Mucosa of stomach (tissue), 1 donor: Measurements from ENCODE around the gene TUFT1.
"Not testable (repeated sequence)": the region's sequence is repeated elsewhere in the genome, so short reads cannot be mapped to it uniquely, and the experiment has no call there.

Experiments
- H3K27me3 ChIP-seq: one replicate; pipeline ENCODE4 v1.7.0; 2013; ENCODE audit warnings: mild to moderate bottlenecking, low read length; ENCODE audit not compliant: control insufficient read depth, insufficient read depth
- H3K36me3 ChIP-seq: one replicate; pipeline ENCODE4 v1.7.0; 2013; ENCODE audit warnings: low read length; ENCODE audit not compliant: control insufficient read depth, insufficient read depth
- H3K4me1 ChIP-seq: one replicate; pipeline ENCODE4 v1.7.0; 2013; ENCODE audit warnings: mild to moderate bottlenecking, low read length; ENCODE audit not compliant: control insufficient read depth, insufficient read depth
- H3K4me3 ChIP-seq: one replicate; pipeline ENCODE4 v1.7.0; 2013; ENCODE audit warnings: low read length
- H3K9ac ChIP-seq: one replicate; pipeline ENCODE4 v1.7.0; 2013; ENCODE audit warnings: mild to moderate bottlenecking, low read length, moderate library complexity
- H3K9me3 ChIP-seq: one replicate; pipeline ENCODE4 v1.7.0; 2013; ENCODE audit warnings: mild to moderate bottlenecking, low read length, moderate library complexity; ENCODE audit not compliant: control insufficient read depth
- donor health status: Pancreatic carcinoma.

The TUFT1 gene

GRCh38 chr1:151514366-151514765 lies 25.7 kb upstream of the TUFT1 start:
- H3K4me3 ChIP-seq, result no peak overlapping the region
- H3K4me1 ChIP-seq, result peaks cover 57% of the 10 kb centered on the region
- H3K27me3 ChIP-seq, result no peaks in the 10 kb centered on the region
- H3K9me3 ChIP-seq, result no peaks in the 10 kb centered on the region
- H3K36me3 ChIP-seq, result peaks cover 9% of the 10 kb centered on the region
- peak overlapping the region; percentile 91 for H3K9ac ChIP-seq

- H3K4me3 ChIP-seq, result no peak overlapping the region
- H3K36me3 ChIP-seq, result peaks cover 9% of the 10 kb centered on the region
- no peaks in the 10 kb centered on the region for H3K27me3 ChIP-seq
- H3K9me3 ChIP-seq, result no peaks in the 10 kb centered on the region
- peaks cover 48% of the 10 kb centered on the region for H3K4me1 ChIP-seq
- H3K9ac ChIP-seq, result no peak overlapping the region
Observed at GRCh38 chr1:151515265-151515664, 24.8 kb upstream of the TUFT1 start.

- Histone ChIP-seq H3K9me3 (no peaks in the 10 kb centered on the region), H3K4me1 (peaks cover 42% of the 10 kb centered on the region), H3K27me3 (no peaks in the 10 kb centered on the region), H3K4me3 (no peak overlapping the region), H3K9ac (peak overlapping the region; percentile 41), H3K36me3 (peaks cover 9% of the 10 kb centered on the region)
Observed at GRCh38 chr1:151516031-151516511, 24.0 kb upstream of the TUFT1 start.

- Histone ChIP-seq H3K4me1 (peaks cover 24% of the 10 kb centered on the region), H3K4me3 (no peak overlapping the region), H3K9ac (no peak overlapping the region), H3K27me3 (no peaks in the 10 kb centered on the region), H3K36me3 (peaks cover 9% of the 10 kb centered on the region), H3K9me3 (no peaks in the 10 kb centered on the region)
Observed at GRCh38 chr1:151518431-151518830, 21.7 kb upstream of the TUFT1 start.

- peaks cover 23% of the 10 kb centered on the region for H3K4me1 ChIP-seq
- H3K36me3 ChIP-seq, result peaks cover 9% of the 10 kb centered on the region
- no peaks in the 10 kb centered on the region for H3K9me3 ChIP-seq
- no peak overlapping the region for H3K9ac ChIP-seq
- H3K27me3 ChIP-seq, result no peaks in the 10 kb centered on the region
- H3K4me3 ChIP-seq, result no peak overlapping the region
Observed at GRCh38 chr1:151518936-151519335, 21.2 kb upstream of the TUFT1 start.

GRCh38 chr1:151519667-151520066 lies 20.4 kb upstream of the TUFT1 start:
- Histone ChIP-seq H3K4me1 (peaks cover 16% of the 10 kb centered on the region), H3K4me3 (no peak overlapping the region), H3K36me3 (peaks cover 9% of the 10 kb centered on the region), H3K9me3 (no peaks in the 10 kb centered on the region), H3K9ac (no peak overlapping the region), H3K27me3 (no peaks in the 10 kb centered on the region)

- H3K4me3 ChIP-seq, result no peak overlapping the region
- no peaks in the 10 kb centered on the region for H3K9me3 ChIP-seq
- no peak overlapping the region for H3K9ac ChIP-seq
- H3K27me3 ChIP-seq, result no peaks in the 10 kb centered on the region
- H3K4me1 ChIP-seq, result peaks cover 9% of the 10 kb centered on the region
- peaks cover 9% of the 10 kb centered on the region for H3K36me3 ChIP-seq
Observed at GRCh38 chr1:151520359-151520758, 19.8 kb upstream of the TUFT1 start.

- H3K4me1 ChIP-seq, H3K9me3 ChIP-seq, H3K27me3 ChIP-seq, H3K4me3 ChIP-seq, H3K9ac ChIP-seq, H3K36me3 ChIP-seq: not testable (repeated sequence)
Observed at GRCh38 chr1:151522427-151522826, 17.7 kb upstream of the TUFT1 start.

- peaks cover 9% of the 10 kb centered on the region for H3K36me3 ChIP-seq
- H3K4me1 ChIP-seq, result no peaks in the 10 kb centered on the region
- H3K9ac ChIP-seq, result no peak overlapping the region
- no peaks in the 10 kb centered on the region for H3K27me3 ChIP-seq
- H3K4me3 ChIP-seq, result no peak overlapping the region
- no peaks in the 10 kb centered on the region for H3K9me3 ChIP-seq
Observed at GRCh38 chr1:151523326-151523725, 16.8 kb upstream of the TUFT1 start.

GRCh38 chr1:151524736-151525135 lies 15.4 kb upstream of the TUFT1 start:
- Histone ChIP-seq H3K9ac (no peak overlapping the region), H3K4me1 (no peaks in the 10 kb centered on the region), H3K36me3 (no peaks in the 10 kb centered on the region), H3K4me3 (no peak overlapping the region), H3K27me3 (no peaks in the 10 kb centered on the region), H3K9me3 (no peaks in the 10 kb centered on the region)

GRCh38 chr1:151526735-151527525 lies 13.2 kb upstream of the TUFT1 start:
- H3K36me3 ChIP-seq, result peaks cover 9% of the 10 kb centered on the region
- H3K27me3 ChIP-seq, result no peaks in the 10 kb centered on the region
- no peak overlapping the region for H3K9ac ChIP-seq
- H3K4me1 ChIP-seq, result no peaks in the 10 kb centered on the region
- no peak overlapping the region for H3K4me3 ChIP-seq
- H3K9me3 ChIP-seq, result no peaks in the 10 kb centered on the region

- no peaks in the 10 kb centered on the region for H3K9me3 ChIP-seq
- no peaks in the 10 kb centered on the region for H3K27me3 ChIP-seq
- peaks cover 9% of the 10 kb centered on the region for H3K36me3 ChIP-seq
- no peaks in the 10 kb centered on the region for H3K4me1 ChIP-seq
- no peak overlapping the region for H3K4me3 ChIP-seq
- no peak overlapping the region for H3K9ac ChIP-seq
Observed at GRCh38 chr1:151529211-151529702, 10.9 kb upstream of the TUFT1 start.
